H1 (cell line): ENCODE data around the gene TRIB2. TPM values are rescaled to one million over a fixed set of nuclear protein-coding genes. Genes with fewer than 3 reads are reported as not detected.

Source experiments
- CTCF ChIA-PET: fragments of 300-600 bp; sonication (Branson Sonifier 250); formaldehyde crosslinking; loops from one replicate; lab custom pipeline; 2021; ENCODE audit not compliant: partially characterized antibody; lab: Charles Lee
- POLR2A ChIA-PET: fragments of 300-600 bp; sonication (Branson Sonifier 250); formaldehyde crosslinking; loops from one replicate; lab custom pipeline; 2021; ENCODE audit warnings: inconsistent platforms; ENCODE audit not compliant: partially characterized antibody; lab: Charles Lee
- DNase-seq, 2 experiments: peaks; one replicate each; pipeline versions ENCODE4 v3.0.0 to v3.0.0-alpha.2; 2010 to 2022; ENCODE audit warnings: low spot score in 2 of 2, low read depth in 1 of 2, mixed read lengths in 1 of 2
- FAIRE-seq: peaks from 2 replicates; lab custom pipeline; 2011; peaks lifted over from hg19 to GRCh38; lab: Jason Lieb, UNC
- H2AFZ ChIP-seq: 2 replicates; pipeline ENCODE4 v1.8.1; 2012; ENCODE audit warnings: low read length, inconsistent platforms
- H2AK5ac ChIP-seq: 2 replicates; pipeline ENCODE4 v1.6.1; 2013; ENCODE audit warnings: low read depth, low read length
- H2BK120ac ChIP-seq: replicated peaks from 2 replicates; pipeline ENCODE3; 2013; ENCODE audit warnings: low read depth, low read length, inconsistent platforms
- H2BK12ac ChIP-seq: 2 replicates; pipeline ENCODE4 v1.6.1; 2013; ENCODE audit warnings: low read depth, low read length
- H2BK15ac ChIP-seq: 2 replicates; pipeline ENCODE4 v1.6.1; 2013; ENCODE audit warnings: low read length
- H2BK20ac ChIP-seq: 2 replicates; pipeline ENCODE4 v1.6.1; 2013; ENCODE audit warnings: low read length
- H2BK5ac ChIP-seq: 2 replicates; pipeline ENCODE4 v1.6.1; 2013; ENCODE audit warnings: low read depth, low read length
- H3K14ac ChIP-seq: 2 replicates; pipeline ENCODE4 v1.6.1; 2013; ENCODE audit warnings: inconsistent platforms; ENCODE audit not compliant: insufficient read length
- H3K18ac ChIP-seq: 2 replicates; pipeline ENCODE4 v1.6.1; 2013; ENCODE audit warnings: low read length; ENCODE audit errors: extremely low read depth
- H3K23ac ChIP-seq: 2 replicates; pipeline ENCODE4 v1.6.1; 2013; ENCODE audit warnings: inconsistent platforms; ENCODE audit not compliant: insufficient read length
- H3K23me2 ChIP-seq: 2 replicates; pipeline ENCODE4 v1.6.1; 2013; ENCODE audit warnings: low read depth, low read length
- H3K27ac ChIP-seq: 2 replicates; pipeline ENCODE4 v1.6.1; 2011; ENCODE audit warnings: low read depth, low read length, inconsistent platforms
- H3K27me3 ChIP-seq, 4 experiments: replicated peaks in 1 of 4; 1 replicate in 1 of 4; 2 replicates in 3 of 4; pipeline versions ENCODE4 v1.6.1 to v1.8.1; 2011 to 2013; ENCODE audit warnings: low read length in 3 of 4, mild to moderate bottlenecking in 3 of 4, inconsistent platforms in 2 of 4, mixed read lengths in 2 of 4, moderate library complexity in 1 of 4; ENCODE audit not compliant: control insufficient read depth in 3 of 4, insufficient read depth in 3 of 4; ENCODE audit errors: extremely low read depth in 1 of 4
- H3K36me3 ChIP-seq, 4 experiments: 2 replicates each; pipeline versions ENCODE4 v1.6.1 to v1.8.1; 2011 to 2013; ENCODE audit warnings: mild to moderate bottlenecking in 4 of 4, low read length in 3 of 4, moderate library complexity in 2 of 4, control low read depth in 1 of 4, inconsistent platforms in 1 of 4; ENCODE audit not compliant: insufficient read depth in 4 of 4, control insufficient read depth in 2 of 4
- H3K4ac ChIP-seq: replicated peaks from 2 replicates; pipeline ENCODE3; 2013; ENCODE audit warnings: low read length, low read depth, mixed read lengths, inconsistent platforms; ENCODE audit not compliant: insufficient read length
- H3K4me1 ChIP-seq, 4 experiments: replicated peaks in 1 of 4; 1 replicate in 1 of 4; 2 replicates in 3 of 4; pipeline versions ENCODE4 v1.6.1 to v1.8.1; 2011 to 2013; ENCODE audit warnings: low read length in 3 of 4, inconsistent platforms in 2 of 4, mixed read lengths in 1 of 4; ENCODE audit not compliant: insufficient read depth in 4 of 4, control insufficient read depth in 3 of 4
- H3K4me2 ChIP-seq, 2 experiments: 2 replicates each; pipeline versions ENCODE4 v1.6.1 to v1.8.1; 2011 to 2013; ENCODE audit warnings: low read depth in 2 of 2, low read length in 2 of 2, control low read depth in 1 of 2, inconsistent platforms in 1 of 2, mild to moderate bottlenecking in 1 of 2; ENCODE audit not compliant: insufficient read depth in 1 of 2
- H3K4me3 ChIP-seq, 4 experiments: fragments of 200-600, 300-600 bp in 1 of 4; sonication (generic), shearing (Covaris generic), sonication (Bioruptor Twin) in 1 of 4; 2 replicates each; pipeline versions ENCODE4 v1.5.1 to v1.8.1; 2011 to 2016; ENCODE audit warnings: low read length in 4 of 4, low read depth in 3 of 4, control low read depth in 2 of 4, inconsistent platforms in 2 of 4, mild to moderate bottlenecking in 2 of 4, mixed read lengths in 1 of 4, moderate library complexity in 1 of 4; ENCODE audit not compliant: insufficient read depth in 2 of 4; ENCODE audit errors: extremely low read depth in 1 of 4
- H3K56ac ChIP-seq: replicated peaks from 2 replicates; pipeline ENCODE3; 2013; ENCODE audit warnings: low read depth, mild to moderate bottlenecking, mixed read lengths, low read length, inconsistent platforms; ENCODE audit not compliant: insufficient read length
- H3K79me1 ChIP-seq: 2 replicates; pipeline ENCODE4 v1.6.1; 2013; ENCODE audit warnings: low read depth, low read length, control low read depth
- H3K79me2 ChIP-seq, 2 experiments: 2 replicates each; pipeline versions ENCODE4 v1.6.1 to v1.8.1; 2012 to 2013; ENCODE audit warnings: low read length in 2 of 2, mild to moderate bottlenecking in 2 of 2, inconsistent platforms in 1 of 2; ENCODE audit not compliant: insufficient read depth in 2 of 2, control insufficient read depth in 1 of 2
- H3K9ac ChIP-seq, 4 experiments: replicated peaks in 1 of 4; 1 replicate in 1 of 4; 2 replicates in 3 of 4; pipeline versions ENCODE4 v1.6.1 to v1.8.1; 2011 to 2013; ENCODE audit warnings: low read depth in 3 of 4, low read length in 3 of 4, control low read depth in 2 of 4, mild to moderate bottlenecking in 2 of 4, moderate library complexity in 2 of 4, inconsistent platforms in 1 of 4; ENCODE audit errors: extremely low read depth in 1 of 4
- H3K9me3 ChIP-seq, 2 experiments: 2 replicates each; pipeline versions ENCODE4 v1.6.1 to v1.8.1; 2012 to 2013; ENCODE audit warnings: mild to moderate bottlenecking in 2 of 2, moderate library complexity in 2 of 2, control low read depth in 1 of 2, inconsistent platforms in 1 of 2, low read depth in 1 of 2, low read length in 1 of 2, mixed read lengths in 1 of 2; ENCODE audit not compliant: insufficient read depth in 2 of 2
- H4K20me1 ChIP-seq, 2 experiments: replicated peaks in 1 of 2; 2 replicates each; pipeline versions ENCODE3 to v1.8.1; 2011 to 2013; ENCODE audit warnings: inconsistent platforms in 2 of 2, low read length in 2 of 2, mild to moderate bottlenecking in 1 of 2; ENCODE audit not compliant: insufficient read depth in 2 of 2, control insufficient read depth in 1 of 2
- H4K5ac ChIP-seq: 2 replicates; pipeline ENCODE4 v1.6.1; 2013; ENCODE audit warnings: low read length, low read depth, mixed read lengths, inconsistent platforms; ENCODE audit not compliant: insufficient read length
- H4K8ac ChIP-seq: 2 replicates; pipeline ENCODE4 v1.8.0; 2013; ENCODE audit warnings: mild to moderate bottlenecking, moderate library complexity, low read length, inconsistent platforms; ENCODE audit not compliant: insufficient read depth; ENCODE audit errors: extremely low read depth
- H4K91ac ChIP-seq: replicated peaks from 2 replicates; pipeline ENCODE3; 2013; ENCODE audit warnings: low read length, mixed read lengths, inconsistent platforms; ENCODE audit not compliant: insufficient read length
- POLR2A ChIP-seq, 2 experiments: IDR thresholded peaks; 1 replicate in 1 of 2; 2 replicates in 1 of 2; pipeline ENCODE4 v1.6.1; 2011; ENCODE audit warnings: low read depth in 2 of 2, low read length in 2 of 2, mild to moderate bottlenecking in 2 of 2; ENCODE audit errors: control extremely low read depth in 1 of 2
- SP2 ChIP-seq: IDR thresholded peaks from 2 replicates; pipeline ENCODE4 v1.6.1; 2012; ENCODE audit warnings: mild to moderate bottlenecking, low read length, inconsistent platforms
- SUZ12 ChIP-seq: fragments of 200-600 bp; sonication (generic); IDR thresholded peaks from 2 replicates; pipeline ENCODE4 v1.6.1; 2012; ENCODE audit warnings: mild to moderate bottlenecking, inconsistent platforms, low read length, moderate library complexity, mixed read lengths
- TEAD4 ChIP-seq: IDR thresholded peaks from 2 replicates; pipeline ENCODE4 v1.6.1; 2012; ENCODE audit warnings: low read depth, low read length, inconsistent platforms, mixed read lengths
- ZNF274 ChIP-seq: IDR thresholded peaks from 2 replicates; pipeline ENCODE4 v1.7.0; 2012; ENCODE audit warnings: low read length, borderline replicate concordance; ENCODE audit errors: extremely low read depth
- WGBS, 2 experiments: shearing (Covaris generic) in 1 of 2; methylation state at CpG; one replicate each; pipeline versions ENCODE4 v1.1.6 to v1.1.7; 2013 to 2015; ENCODE audit warnings: low lambda C conversion rate in 2 of 2, mixed read lengths in 2 of 2, inconsistent platforms in 1 of 2, low coverage in 1 of 2, missing lambda C conversion rate in 1 of 2; ENCODE audit not compliant: insufficient replicate concordance in 2 of 2, insufficient coverage in 1 of 2, insufficient read length in 1 of 2; ENCODE audit errors: extremely low coverage in 1 of 2, missing lambda C conversion rate in 1 of 2; 5-methylcytosine and 5-hydroxymethylcytosine counted together
- polyA plus RNA-seq, 7 experiments: library from polyadenylated mRNA; depleted of rRNA in 3 of 7; stranded (reverse) in 5 of 7; unstranded in 2 of 7; fragments of >200 nt in 5 of 7; fragments of 200-250 nt in 2 of 7; gene quantifications; 1 replicate in 5 of 7; 2 replicates in 1 of 7; 4 replicates in 1 of 7; pipeline versions ENCODE4 v1.2.1 to v1.2.3, GENCODE V29; 2011 to 2013; ENCODE audit warnings: missing spikeins in 2 of 7, mixed read lengths in 2 of 7
- total RNA-seq: library from RNA; stranded (reverse); fragmentation: NEBNext Ultra II Directional; extraction: Animal tissue kit (Norgen Biotek cat#: 25700); gene quantifications from 2 replicates; pipeline ENCODE4 v1.2.1, GENCODE V29; 2021
- TF ChIP-seq, protein P1 (sequence below), 3 experiments: IDR thresholded peaks; 1 replicate in 2 of 3; 2 replicates in 1 of 3; pipeline versions ENCODE4 v1.5.1 to v1.6.1; 2011; ENCODE audit warnings: low read length in 3 of 3, mild to moderate bottlenecking in 3 of 3, inconsistent platforms in 2 of 3, low read depth in 1 of 3, moderate library complexity in 1 of 3; ENCODE audit not compliant: insufficient read depth in 1 of 3; ENCODE audit errors: control extremely low read depth in 1 of 3
- TF ChIP-seq, protein P2 (sequence below): IDR thresholded peaks from 2 replicates; pipeline ENCODE4 v1.6.1; 2011; ENCODE audit warnings: low read depth, mild to moderate bottlenecking, low read length; ENCODE audit not compliant: insufficient read depth

TRIB2 gene
- total and polyA plus RNA-seq, 2 of the 8 experiments (the other 6 are each of a cell fraction or from before 2014, with no cell fraction given): 40.8 to 57.0 TPM

DNA sequence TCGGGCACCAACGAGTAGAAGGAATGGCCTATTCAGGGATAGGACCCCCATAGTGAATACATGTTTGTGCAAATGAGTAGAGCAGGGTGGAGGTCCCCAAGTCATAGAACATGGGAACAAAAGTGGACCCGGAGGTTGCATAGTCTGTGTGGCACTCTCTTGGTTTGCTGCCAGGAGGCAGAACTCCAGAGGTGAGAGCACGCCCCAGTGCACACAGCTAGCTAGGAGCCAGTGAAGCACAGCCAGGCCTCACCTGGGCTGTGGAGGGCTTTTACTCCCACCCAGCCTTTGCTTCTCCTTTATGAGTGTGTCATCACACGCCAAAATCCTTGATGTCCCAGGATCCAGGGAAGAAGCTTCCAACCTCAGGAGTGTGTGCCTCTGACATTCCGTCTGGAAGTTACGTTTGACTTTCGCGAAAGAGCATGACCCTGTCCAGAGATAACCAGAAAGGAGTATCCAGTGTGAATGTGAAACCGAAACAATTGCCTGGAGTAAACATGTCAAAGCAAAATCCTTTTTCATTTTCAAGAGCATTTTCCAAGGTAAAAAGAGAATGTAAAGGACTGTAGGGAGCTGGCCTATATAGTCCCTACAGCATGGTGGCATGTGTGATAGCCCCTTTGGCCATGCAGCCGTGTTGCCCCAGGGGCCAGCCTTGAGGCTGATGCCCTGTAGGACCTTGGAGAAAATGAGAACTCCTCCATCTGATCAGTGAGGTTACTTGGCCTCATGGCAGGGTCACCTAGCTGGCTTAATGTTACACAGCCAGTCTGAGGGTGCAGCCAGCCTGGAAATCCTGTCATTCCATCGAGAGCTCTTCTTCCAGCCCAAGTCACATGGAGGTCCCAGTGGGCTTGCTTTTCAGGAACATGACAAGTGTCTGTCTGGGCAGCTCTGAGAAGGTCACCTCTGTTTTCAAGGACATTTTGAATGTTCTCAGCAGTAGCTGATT is 8.8 kb downstream of the TRIB2 start:
- peaks cover 20 to 70% (median 47%) of the 10 kb centered on the region in 4 experiments for H3K36me3 ChIP-seq
- no peak for DNase-seq
- H3K4ac ChIP-seq: no peak overlapping the region
- H3K23me2 ChIP-seq: no peaks in the 10 kb centered on the region
- H2BK5ac ChIP-seq: no peak overlapping the region
- TF ChIP-seq, protein P1, sequence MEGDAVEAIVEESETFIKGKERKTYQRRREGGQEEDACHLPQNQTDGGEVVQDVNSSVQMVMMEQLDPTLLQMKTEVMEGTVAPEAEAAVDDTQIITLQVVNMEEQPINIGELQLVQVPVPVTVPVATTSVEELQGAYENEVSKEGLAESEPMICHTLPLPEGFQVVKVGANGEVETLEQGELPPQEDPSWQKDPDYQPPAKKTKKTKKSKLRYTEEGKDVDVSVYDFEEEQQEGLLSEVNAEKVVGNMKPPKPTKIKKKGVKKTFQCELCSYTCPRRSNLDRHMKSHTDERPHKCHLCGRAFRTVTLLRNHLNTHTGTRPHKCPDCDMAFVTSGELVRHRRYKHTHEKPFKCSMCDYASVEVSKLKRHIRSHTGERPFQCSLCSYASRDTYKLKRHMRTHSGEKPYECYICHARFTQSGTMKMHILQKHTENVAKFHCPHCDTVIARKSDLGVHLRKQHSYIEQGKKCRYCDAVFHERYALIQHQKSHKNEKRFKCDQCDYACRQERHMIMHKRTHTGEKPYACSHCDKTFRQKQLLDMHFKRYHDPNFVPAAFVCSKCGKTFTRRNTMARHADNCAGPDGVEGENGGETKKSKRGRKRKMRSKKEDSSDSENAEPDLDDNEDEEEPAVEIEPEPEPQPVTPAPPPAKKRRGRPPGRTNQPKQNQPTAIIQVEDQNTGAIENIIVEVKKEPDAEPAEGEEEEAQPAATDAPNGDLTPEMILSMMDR (IDR thresholded peaks at IDR 0.05; ENCODE audit: control extremely low read depth in 1 of 3, insufficient read depth in 1 of 3, low read depth in 1 of 3, low read length in 3 of 3): no peak
- TF ChIP-seq, protein P2, sequence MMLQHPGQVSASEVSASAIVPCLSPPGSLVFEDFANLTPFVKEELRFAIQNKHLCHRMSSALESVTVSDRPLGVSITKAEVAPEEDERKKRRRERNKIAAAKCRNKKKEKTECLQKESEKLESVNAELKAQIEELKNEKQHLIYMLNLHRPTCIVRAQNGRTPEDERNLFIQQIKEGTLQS: no peak
- TF ChIP-seq POLR2A (IDR thresholded peaks at IDR 0.05; ENCODE audit: control extremely low read depth in 1 of 2, low read depth in 2 of 2, low read length in 2 of 2): 0 out of 3 replicates have a peak, but pooled peaks of 1 of the 2 experiments have one; percentile 38
- no peak for TF ChIP-seq SUZ12
- TF ChIP-seq ZNF274: no peak
- no peak for TF ChIP-seq TEAD4
- TF ChIP-seq SP2: no peak
- H2BK20ac ChIP-seq: no peak overlapping the region
- 92% methylated on average over 12 of the region's 12 CpGs; no CpG with 5 or more reads in 1 of the 2 experiments for WGBS, 2 experiments
- H2BK120ac ChIP-seq: no peak overlapping the region
- H3K79me1 ChIP-seq: peaks cover 30% of the 10 kb centered on the region
- H2BK15ac ChIP-seq: no peak overlapping the region
- H2BK12ac ChIP-seq: no peak overlapping the region
- no peak overlapping the region for H2AFZ ChIP-seq
- H3K4me2 ChIP-seq: no peak overlapping the region
- H3K4me1 ChIP-seq: peaks cover 1 to 9% (median 8%) of the 10 kb centered on the region in 4 experiments; a peak in 4 of 7 replicates
- CTCF ChIA-PET: interaction anchor here (0.5 to 2.1 kb wide), 6 partner anchors 10 to 556 kb away, joined by 3 to 8 read pairs (median 4); no protein-coding TSS in a partner anchor
- POLR2A ChIA-PET: interaction anchor here (1.5 kb wide), 1 partner anchor 19 kb away, joined by 3 read pairs; no protein-coding TSS in a partner anchor
- no peak overlapping the region for H4K91ac ChIP-seq
- no peak overlapping the region for H4K8ac ChIP-seq
- no peak overlapping the region for H3K56ac ChIP-seq
- no peak overlapping the region for H3K23ac ChIP-seq
- peaks cover 19 to 100% of the 10 kb centered on the region in 2 experiments for H3K79me2 ChIP-seq
- H3K9ac ChIP-seq: no peak overlapping the region
- no peaks in the 10 kb centered on the region for H3K9me3 ChIP-seq
- no peak overlapping the region for H3K14ac ChIP-seq
- H4K20me1 ChIP-seq: peaks cover 25 to 49% of the 10 kb centered on the region in 2 experiments
- no peak overlapping the region for H3K27ac ChIP-seq
- no peak overlapping the region for H2AK5ac ChIP-seq
- no peak overlapping the region for H4K5ac ChIP-seq
- no peaks in the 10 kb centered on the region for H3K27me3 ChIP-seq
- no peak overlapping the region for H3K4me3 ChIP-seq
- no peak for FAIRE-seq
- H3K18ac ChIP-seq: no peak overlapping the region
